IMR-90 (cell line): ENCODE measurements around the gene DLX1. TPM values are rescaled to one million over a fixed set of nuclear protein-coding genes. Genes with fewer than 3 reads are reported as not detected.
A peak's percentile ranks its signal among the peaks of the same experiment; 100 is the strongest.

Experiments
- ATAC-seq: fragments of 200-7000 bp; cut with Tn5 transposase; 2 replicates; pipeline ENCODE4 v1.9.1; 2020; ENCODE audit warnings: low read depth, mild to moderate bottlenecking, moderate library complexity
- BruUV-seq: library from RNA; stranded (reverse); fragments of 400-500 nt; replicated peaks from 2 replicates; lab custom pipeline; 2021; lab: Mats Ljungman, UMichigan
- CTCF ChIA-PET: fragments of 300-600 bp; formaldehyde crosslinking; extraction: SDS; loops from one replicate; lab custom pipeline; 2021; ENCODE audit warnings: antibody characterized with exemption; lab: Yijun Ruan, JAX
- POLR2A ChIA-PET: fragments of 300-600 bp; sonication (Branson Sonifier 250); formaldehyde crosslinking; loops from one replicate; lab custom pipeline; 2022; ENCODE audit warnings: antibody characterized with exemption; ENCODE audit not compliant: unreplicated experiment; lab: Charles Lee
- DNase-seq: peaks from one replicate; pipeline ENCODE4 v3.0.0; 2013
- H2AFZ ChIP-seq: replicated peaks from 2 replicates; pipeline ENCODE3; 2013; ENCODE audit warnings: low read length, mild to moderate bottlenecking; ENCODE audit not compliant: poor library complexity
- H2AK5ac ChIP-seq: 2 replicates; pipeline ENCODE4 v1.6.1; 2013; ENCODE audit warnings: low read depth, low read length, inconsistent platforms
- H2AK9ac ChIP-seq: replicated peaks from 2 replicates; pipeline ENCODE3; 2013; ENCODE audit warnings: mild to moderate bottlenecking, low read depth, low read length, moderate library complexity; ENCODE audit not compliant: poor library complexity
- H2BK120ac ChIP-seq: 2 replicates; pipeline ENCODE4 v1.6.1; 2013; ENCODE audit warnings: low read depth, low read length, inconsistent platforms
- H2BK15ac ChIP-seq: 3 replicates; pipeline ENCODE4 v1.6.1; 2013; ENCODE audit warnings: low read depth, low read length, inconsistent platforms
- H2BK20ac ChIP-seq: 2 replicates; pipeline ENCODE4 v1.6.1; 2013; ENCODE audit warnings: low read depth, mild to moderate bottlenecking, inconsistent platforms, low read length, moderate library complexity
- H2BK5ac ChIP-seq: 2 replicates; pipeline ENCODE4 v1.6.1; 2013; ENCODE audit warnings: mild to moderate bottlenecking, low read depth, low read length, inconsistent platforms; ENCODE audit not compliant: poor library complexity, severe bottlenecking
- H3K14ac ChIP-seq: replicated peaks from 2 replicates; pipeline ENCODE4 v1.6.1; 2013; ENCODE audit warnings: low read depth, low read length, inconsistent platforms
- H3K18ac ChIP-seq: 2 replicates; pipeline ENCODE4 v1.6.1; 2013; ENCODE audit warnings: low read depth, low read length, control low read depth
- H3K23ac ChIP-seq: 2 replicates; pipeline ENCODE4 v1.6.1; 2013; ENCODE audit warnings: low read depth, low read length, inconsistent platforms
- H3K27ac ChIP-seq: 2 replicates; pipeline ENCODE4 v1.5.1; 2013; ENCODE audit warnings: mild to moderate bottlenecking, control low read depth, low read length; ENCODE audit not compliant: insufficient read depth
- H3K27me3 ChIP-seq: 2 replicates; pipeline ENCODE4 v1.6.1; 2013; ENCODE audit warnings: low read length; ENCODE audit not compliant: control insufficient read depth, insufficient read depth
- H3K36me3 ChIP-seq: 2 replicates; pipeline ENCODE4 v1.6.1; 2013; ENCODE audit warnings: low read length, mixed read lengths; ENCODE audit not compliant: control insufficient read depth, insufficient read depth
- H3K4ac ChIP-seq: 2 replicates; pipeline ENCODE4 v1.6.1; 2013; ENCODE audit warnings: low read depth, low read length, inconsistent platforms
- H3K4me1 ChIP-seq: 2 replicates; pipeline ENCODE4 v1.6.1; 2013; ENCODE audit warnings: low read length, mixed read lengths; ENCODE audit not compliant: control insufficient read depth, insufficient read depth
- H3K4me2 ChIP-seq: 2 replicates; pipeline ENCODE4 v1.6.1; 2013; ENCODE audit warnings: low read depth, mild to moderate bottlenecking, control low read depth, low read length, moderate library complexity
- H3K4me3 ChIP-seq: 2 replicates; pipeline ENCODE4 v1.5.1; 2013; ENCODE audit warnings: low read depth, mild to moderate bottlenecking, control low read depth, low read length, moderate library complexity; ENCODE audit not compliant: insufficient read depth
- H3K56ac ChIP-seq: 2 replicates; pipeline ENCODE4 v1.6.1; 2013; ENCODE audit warnings: low read length, inconsistent platforms; ENCODE audit not compliant: insufficient read depth; ENCODE audit errors: extremely low read depth
- H3K79me1 ChIP-seq, 2 experiments: 2 replicates each; pipeline ENCODE4 v1.6.1; 2013; ENCODE audit warnings: low read length in 2 of 2, inconsistent platforms in 1 of 2, low read depth in 1 of 2
- H3K9ac ChIP-seq: 2 replicates; pipeline ENCODE4 v1.6.1; 2013; ENCODE audit warnings: low read depth, low read length, control low read depth
- H3K9me1 ChIP-seq: 2 replicates; pipeline ENCODE4 v1.6.1; 2013; ENCODE audit warnings: low read length, inconsistent platforms; ENCODE audit not compliant: insufficient read depth
- H3K9me3 ChIP-seq: 2 replicates; pipeline ENCODE4 v1.6.1; 2013; ENCODE audit warnings: low read length; ENCODE audit not compliant: control insufficient read depth, insufficient read depth
- H4K20me1 ChIP-seq: 2 replicates; pipeline ENCODE4 v1.6.1; 2013; ENCODE audit warnings: low read length, inconsistent platforms; ENCODE audit not compliant: insufficient read depth
- H4K5ac ChIP-seq: 2 replicates; pipeline ENCODE4 v1.6.1; 2013; ENCODE audit warnings: mild to moderate bottlenecking, low read depth, low read length, control low read depth
- H4K8ac ChIP-seq, 2 experiments: 2 replicates each; pipeline ENCODE4 v1.6.1; 2013; ENCODE audit warnings: low read depth in 2 of 2, low read length in 2 of 2, control low read depth in 1 of 2, inconsistent platforms in 1 of 2
- H4K91ac ChIP-seq: 2 replicates; pipeline ENCODE4 v1.6.1; 2013; ENCODE audit warnings: low read depth, low read length, inconsistent platforms; ENCODE audit not compliant: insufficient read depth
- BHLHE40 ChIP-seq: fragments of 150-350 bp; IDR thresholded peaks from 2 replicates; pipeline ENCODE4 v1.6.1; 2016; ENCODE audit warnings: mild to moderate bottlenecking, low read depth, low read length
- CEBPB ChIP-seq: IDR thresholded peaks from 2 replicates; pipeline ENCODE4 v1.6.1; 2012; ENCODE audit warnings: low read depth, low read length, improper control_type of control experiment
- FOS ChIP-seq: fragments of 150-350 bp; IDR thresholded peaks from 2 replicates; pipeline ENCODE4 v1.6.1; 2016; ENCODE audit warnings: low read depth, low read length
- MAZ ChIP-seq: IDR thresholded peaks from 2 replicates; pipeline ENCODE4 v1.6.1; 2012; ENCODE audit warnings: low read depth, mild to moderate bottlenecking, low read length, improper control_type of control experiment, moderate library complexity, borderline replicate concordance
- MXI1 ChIP-seq: IDR thresholded peaks from 2 replicates; pipeline ENCODE4 v1.6.1; 2012; ENCODE audit warnings: low read depth, mild to moderate bottlenecking, low read length, moderate library complexity, borderline replicate concordance
- POLR2A ChIP-seq: IDR thresholded peaks from 2 replicates; pipeline ENCODE4 v1.6.1; 2012; ENCODE audit warnings: mild to moderate bottlenecking, low read depth, low read length
- RCOR1 ChIP-seq: IDR thresholded peaks from 2 replicates; pipeline ENCODE4 v1.6.1; 2012; ENCODE audit warnings: mild to moderate bottlenecking, low read length, improper control_type of control experiment; ENCODE audit not compliant: insufficient replicate concordance
- RFX5 ChIP-seq: IDR thresholded peaks from 2 replicates; pipeline ENCODE4 v1.8.0; 2012; ENCODE audit warnings: low read depth, mild to moderate bottlenecking, low read length, moderate library complexity
- WGBS, 2 experiments: methylation state at CpG; one replicate each; pipeline versions ENCODE4 v1.1.5 to v1.1.7; 2013; ENCODE audit warnings: missing lambda C conversion rate in 2 of 2; ENCODE audit not compliant: insufficient read length in 1 of 2; ENCODE audit errors: extremely low coverage in 2 of 2; 5-methylcytosine and 5-hydroxymethylcytosine counted together
- dilution Hi-C: fragments of 300-500 bp; cut with HindIII; formaldehyde crosslinking; loops from one replicate; pipeline ENCODE4 v1.14.3; 2018; ENCODE audit warnings: low sequenced_read_pairs; ENCODE audit not compliant: unreplicated experiment
- in situ Hi-C: fragments of 300-500 bp; cut with MboI; formaldehyde crosslinking; loops from 3 replicates; pipeline ENCODE4 v1.14.3; 2019; ENCODE audit warnings: low sequenced_read_pairs, inconsistent platforms, mixed read lengths
- intact Hi-C: fragments of 100-400 bp; cut with micrococcal nuclease; formaldehyde crosslinking; loops from 2 replicates; pipeline ENCODE4 v1.10.0; 2022
- polyA plus RNA-seq, 3 experiments: library from polyadenylated mRNA; depleted of rRNA; stranded (reverse); fragments of >200 nt; gene quantifications; 2 replicates each; pipeline ENCODE4 v1.2.3, GENCODE V29; 2012; ENCODE audit warnings: low replicate concordance in 1 of 3
- total RNA-seq: library from RNA; depleted of rRNA; stranded (reverse); fragments of >200 nt; gene quantifications from 2 replicates; pipeline ENCODE4 v1.2.3, GENCODE V29; 2012
- TF ChIP-seq, protein P1 (sequence below): fragments of 150-350 bp; IDR thresholded peaks from 2 replicates; pipeline ENCODE4 v1.6.1; 2017; ENCODE audit warnings: mild to moderate bottlenecking, antibody characterized with exemption, low read length, low read depth

The DLX1 gene
- total and polyA plus RNA-seq, 2 of the 4 experiments (the other 2 are of a cell fraction), result 0.36 to 2.2 TPM

DNA sequence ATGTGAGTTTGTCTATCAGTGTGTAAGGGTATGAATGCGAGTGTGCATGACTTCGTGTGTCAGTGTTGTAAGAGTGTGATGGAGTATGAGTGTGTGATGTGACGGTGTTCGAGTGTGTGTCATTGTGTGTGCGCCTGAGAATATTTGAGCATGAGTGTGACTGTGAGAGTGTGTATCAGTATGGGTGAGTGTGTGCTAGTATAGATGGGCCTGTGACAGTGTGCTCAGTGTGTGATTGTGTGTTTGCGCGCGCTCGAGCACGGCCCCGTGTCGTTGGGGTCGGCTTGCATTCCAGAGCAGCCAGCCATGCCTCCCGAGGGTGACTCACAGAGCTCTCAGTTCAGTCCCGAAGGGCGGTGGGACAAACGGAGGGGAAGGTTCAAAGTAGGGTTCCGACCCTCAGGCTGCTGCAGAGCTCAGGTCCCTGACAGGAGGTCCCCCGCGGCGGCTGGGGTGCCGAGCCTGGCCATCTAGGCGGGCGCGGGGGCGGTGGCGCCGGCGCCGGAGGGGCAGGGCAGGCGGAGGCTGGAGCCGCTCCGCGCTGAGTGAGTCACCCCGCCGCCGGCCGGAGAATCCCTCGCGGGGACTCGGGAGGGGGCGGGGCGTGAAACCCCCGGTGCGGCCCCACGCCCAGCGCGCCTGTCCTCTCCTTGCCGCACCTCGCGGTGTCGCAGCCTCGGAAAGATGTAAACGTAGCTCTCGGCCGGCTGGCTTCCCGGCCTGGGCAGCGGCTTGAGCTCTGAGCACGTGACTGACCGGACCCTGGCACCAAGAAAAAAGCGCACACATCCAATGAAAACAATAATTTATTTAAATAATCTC lies 13.6 kb downstream of the DLX1 start:
- ChIA-PET POLR2A (no interaction called here), CTCF (interaction anchor here (1.4 kb wide), 1 partner anchor 525 kb away, joined by 4 read pairs; no protein-coding TSS in a partner anchor)
- H3K79me1 ChIP-seq, result no peaks in the 10 kb centered on the region
- H3K4me2 ChIP-seq, result peak overlapping the region; percentile 84
- H2BK20ac ChIP-seq, result peak overlapping the region; percentile 81
- peak overlapping the region; percentile 59 for H3K4me3 ChIP-seq
- H3K36me3 ChIP-seq, result no peaks in the 10 kb centered on the region
- ATAC-seq (peak; percentile 48), DNase-seq (peak; percentile 71)
- TF ChIP-seq MAZ (peak; percentile 80), RFX5 (no peak), FOS (peak; percentile 80), BHLHE40 (peak; percentile 81), MXI1 (peak; percentile 33; the same call in 1 of the 2 replicates), RCOR1 (peak; percentile 6), POLR2A (peak; percentile 62; the same call in 1 of the 2 replicates), CEBPB (no peak)
- TF ChIP-seq, protein P1, sequence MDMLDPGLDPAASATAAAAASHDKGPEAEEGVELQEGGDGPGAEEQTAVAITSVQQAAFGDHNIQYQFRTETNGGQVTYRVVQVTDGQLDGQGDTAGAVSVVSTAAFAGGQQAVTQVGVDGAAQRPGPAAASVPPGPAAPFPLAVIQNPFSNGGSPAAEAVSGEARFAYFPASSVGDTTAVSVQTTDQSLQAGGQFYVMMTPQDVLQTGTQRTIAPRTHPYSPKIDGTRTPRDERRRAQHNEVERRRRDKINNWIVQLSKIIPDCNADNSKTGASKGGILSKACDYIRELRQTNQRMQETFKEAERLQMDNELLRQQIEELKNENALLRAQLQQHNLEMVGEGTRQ, result peak; percentile 86
- intact Hi-C loops (no loop called here), in situ Hi-C loops (no loop called here), dilution Hi-C loops (no loop called here)
- peak overlapping the region; percentile 53; the same call in 1 of the 2 replicates for H3K9ac ChIP-seq
- peak overlapping the region; percentile 80 for H2AK5ac ChIP-seq
- peak overlapping the region; percentile 96 for H2AFZ ChIP-seq
- peak overlapping the region; percentile 63 for H3K18ac ChIP-seq
- H3K9me1 ChIP-seq, result peaks cover 5% of the 10 kb centered on the region
- H3K27ac ChIP-seq, result peak overlapping the region; percentile 72
- peak overlapping the region; percentile 55 for H2AK9ac ChIP-seq
- peak overlapping the region; percentile 61 for H3K14ac ChIP-seq
- WGBS, 2 experiments, result 7% methylated on average over 37 of the region's 61 CpGs; no CpG with 5 or more reads in 1 of the 2 experiments
- peaks cover 12% of the 10 kb centered on the region for H3K27me3 ChIP-seq
- H3K4me1 ChIP-seq, result peaks cover 14% of the 10 kb centered on the region
- H4K8ac ChIP-seq, result peak overlapping the region; percentile 73
- no TSS peak for BruUV-seq
- peak overlapping the region; percentile 82 for H2BK5ac ChIP-seq
- H2BK120ac ChIP-seq, result peak overlapping the region; percentile 71
- H3K9me3 ChIP-seq, result no peaks in the 10 kb centered on the region
- peak overlapping the region; percentile 75 for H3K23ac ChIP-seq
- H4K20me1 ChIP-seq, result no peaks in the 10 kb centered on the region; the same call in 1 of the 2 replicates
- H3K56ac ChIP-seq, result peak overlapping the region; percentile 57
- H4K91ac ChIP-seq, result peak overlapping the region; percentile 89
- H3K4ac ChIP-seq, result peak overlapping the region; percentile 75
- peak overlapping the region; percentile 98 for H2BK15ac ChIP-seq
- H4K5ac ChIP-seq, result peak overlapping the region; percentile 50
